ENCODE results near the gene PRM3. TPM values are rescaled to one million over a fixed set of nuclear protein-coding genes. Genes with fewer than 3 reads are reported as not detected.

Gene PRM3
- total and polyA plus RNA-seq, 2 of the 8 experiments (the other 6 are each of a cell fraction or from before 2014, with no cell fraction given): not detected

GRCh38 chr16:11255737-11256660 lies 17.4 kb downstream of the PRM3 start, which contains the start of gene SOCS1 (continued):
- peak; percentile 87 for TF ChIP-seq GTF2F1 (IDR thresholded peaks at IDR 0.05; ENCODE audit: borderline replicate concordance, low read depth, low read length)
- TF ChIP-seq GABPA (IDR thresholded peaks at IDR 0.05; ENCODE audit: borderline replicate concordance, insufficient read depth, low read length): 0 out of 2 replicates have a peak, but pooled peaks have one; percentile 17
